NOMO-1 (cell line): ENCODE data around the gene AUTS2.

ENCODE experiments used
- DNase-seq, 2 experiments: peaks; one replicate each; lab custom pipeline; 2025; ENCODE audit not compliant: unreplicated experiment in 2 of 2; lab: John Stamatoyannopoulos, UW

Gene AUTS2

GRCh38 chr7:70655694-70656093 is 1057.4 kb downstream of the AUTS2 start:
- no peak for DNase-seq

- no peak for DNase-seq
These were observed 1059.3 kb downstream of the AUTS2 start for GRCh38 chr7:70657571-70657970.

- no peak for DNase-seq
These were observed 1059.8 kb downstream of the AUTS2 start for GRCh38 chr7:70657989-70658632.

GRCh38 chr7:70659263-70659662 is 1061.0 kb downstream of the AUTS2 start:
- DNase-seq: no peak

- DNase-seq: no peak
These were observed 1062.0 kb downstream of the AUTS2 start for GRCh38 chr7:70660154-70660818.

- no peak for DNase-seq
These were observed 1062.5 kb downstream of the AUTS2 start for GRCh38 chr7:70660819-70661191.

GRCh38 chr7:70663680-70664079 is 1065.4 kb downstream of the AUTS2 start:
- no peak for DNase-seq

- no peak for DNase-seq
These were observed 1067.7 kb downstream of the AUTS2 start for GRCh38 chr7:70665997-70666396.

GRCh38 chr7:70667406-70667805 is 1069.1 kb downstream of the AUTS2 start:
- DNase-seq: no peak

GRCh38 chr7:70668606-70669358 is 1070.5 kb downstream of the AUTS2 start:
- no peak for DNase-seq

- DNase-seq: no peak
These were observed 1071.6 kb downstream of the AUTS2 start for GRCh38 chr7:70669854-70670253.

GRCh38 chr7:70670288-70670687 is 1072.0 kb downstream of the AUTS2 start:
- no peak for DNase-seq

- no peak for DNase-seq
These were observed 1075.7 kb downstream of the AUTS2 start for GRCh38 chr7:70673778-70674570.

- DNase-seq: no peak
These were observed 1076.3 kb downstream of the AUTS2 start for GRCh38 chr7:70674571-70675010.

- DNase-seq: no peak
These were observed 1078.0 kb downstream of the AUTS2 start for GRCh38 chr7:70676243-70676642.

GRCh38 chr7:70678621-70679251 is 1080.5 kb downstream of the AUTS2 start:
- peak; percentile 88 to 89 for DNase-seq

- no peak for DNase-seq
These were observed 1081.4 kb downstream of the AUTS2 start for GRCh38 chr7:70679661-70680060.

- DNase-seq: no peak
These were observed 1082.0 kb downstream of the AUTS2 start for GRCh38 chr7:70680306-70680705.

GRCh38 chr7:70680743-70681468 is 1082.6 kb downstream of the AUTS2 start:
- DNase-seq: no peak
